ENCODE data around the gene CMTM1.
"Not testable (repeated sequence)": the region's sequence is repeated elsewhere in the genome, so short reads cannot be mapped to it uniquely, and the experiment has no call there.

Gene CMTM1

GRCh38 chr16:66614161-66614802, 48.0 kb downstream of the CMTM1 start:
- no peak for DNase-seq (ENCODE audit: low read depth, low spot score)

GRCh38 chr16:66616169-66616568, 49.9 kb downstream of the CMTM1 start:
- DNase-seq (ENCODE audit: low read depth, low spot score) = no peak

- DNase-seq (ENCODE audit: low read depth, low spot score) = no peak
These were observed 50.4 kb downstream of the CMTM1 start for GRCh38 chr16:66616592-66616991.

GRCh38 chr16:66617010-66617434, 50.8 kb downstream of the CMTM1 start:
- DNase-seq (ENCODE audit: low read depth, low spot score) = peak; percentile 57

- DNase-seq (ENCODE audit: low read depth, low spot score) = no peak
These were observed 51.5 kb downstream of the CMTM1 start for GRCh38 chr16:66617728-66618127.

GRCh38 chr16:66618588-66619375, 52.5 kb downstream of the CMTM1 start:
- DNase-seq (ENCODE audit: low read depth, low spot score) = peak; percentile 67

- DNase-seq (ENCODE audit: low read depth, low spot score) = no peak
These were observed 53.5 kb downstream of the CMTM1 start for GRCh38 chr16:66619534-66620428.

GRCh38 chr16:66620429-66620795, 54.2 kb downstream of the CMTM1 start:
- no peak for DNase-seq (ENCODE audit: low read depth, low spot score)

GRCh38 chr16:66621973-66622372, 55.7 kb downstream of the CMTM1 start:
- DNase-seq (ENCODE audit: low read depth, low spot score) = no peak

GRCh38 chr16:66622863-66623262, 56.6 kb downstream of the CMTM1 start:
- no peak for DNase-seq (ENCODE audit: low read depth, low spot score)

- DNase-seq (ENCODE audit: low read depth, low spot score) = no peak
These were observed 57.5 kb downstream of the CMTM1 start for GRCh38 chr16:66623755-66624154.

- DNase-seq (ENCODE audit: low read depth, low spot score) = not testable (repeated sequence)
These were observed 61.6 kb downstream of the CMTM1 start for GRCh38 chr16:66627611-66628378.
